Body of pancreas (tissue), 4 donors: Measurements from ENCODE around the gene SYAP1.
"Not testable (repeated sequence)": the region's sequence is repeated elsewhere in the genome, so short reads cannot be mapped to it uniquely, and the experiment has no call there.

Experiments
- POLR2A ChIP-seq, 3 donors: fragments of 450-650 bp; IDR thresholded peaks; one replicate each; pipeline ENCODE4 v1.6.1; 2016; ENCODE audit warnings: antibody characterized with exemption in 3 of 3, mild to moderate bottlenecking in 2 of 3
- TF ChIP-seq, protein P1 (sequence below), 7 experiments: fragments of 450-650 bp in 4 of 7; fragments of 200-600 bp in 3 of 7; sonication (generic) in 3 of 7; IDR thresholded peaks; one replicate each; pipeline ENCODE4 v1.5.1; 2016 to 2019; ENCODE audit warnings: antibody characterized with exemption in 7 of 7

GRCh38 chrX:16715638-16716037 lies 3.8 kb upstream of the SYAP1 start:
- TF ChIP-seq, protein P1, sequence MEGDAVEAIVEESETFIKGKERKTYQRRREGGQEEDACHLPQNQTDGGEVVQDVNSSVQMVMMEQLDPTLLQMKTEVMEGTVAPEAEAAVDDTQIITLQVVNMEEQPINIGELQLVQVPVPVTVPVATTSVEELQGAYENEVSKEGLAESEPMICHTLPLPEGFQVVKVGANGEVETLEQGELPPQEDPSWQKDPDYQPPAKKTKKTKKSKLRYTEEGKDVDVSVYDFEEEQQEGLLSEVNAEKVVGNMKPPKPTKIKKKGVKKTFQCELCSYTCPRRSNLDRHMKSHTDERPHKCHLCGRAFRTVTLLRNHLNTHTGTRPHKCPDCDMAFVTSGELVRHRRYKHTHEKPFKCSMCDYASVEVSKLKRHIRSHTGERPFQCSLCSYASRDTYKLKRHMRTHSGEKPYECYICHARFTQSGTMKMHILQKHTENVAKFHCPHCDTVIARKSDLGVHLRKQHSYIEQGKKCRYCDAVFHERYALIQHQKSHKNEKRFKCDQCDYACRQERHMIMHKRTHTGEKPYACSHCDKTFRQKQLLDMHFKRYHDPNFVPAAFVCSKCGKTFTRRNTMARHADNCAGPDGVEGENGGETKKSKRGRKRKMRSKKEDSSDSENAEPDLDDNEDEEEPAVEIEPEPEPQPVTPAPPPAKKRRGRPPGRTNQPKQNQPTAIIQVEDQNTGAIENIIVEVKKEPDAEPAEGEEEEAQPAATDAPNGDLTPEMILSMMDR (IDR thresholded peaks at IDR 0.05): not testable (repeated sequence)
- not testable (repeated sequence) for TF ChIP-seq POLR2A (IDR thresholded peaks at IDR 0.05)
